DMS53 (cell line): Measurements from ENCODE around the gene ODAD4.

Experiments used
- DNase-seq: peaks from one replicate; lab custom pipeline; 2025; lab: John Stamatoyannopoulos, UW

The ODAD4 gene

DNA sequence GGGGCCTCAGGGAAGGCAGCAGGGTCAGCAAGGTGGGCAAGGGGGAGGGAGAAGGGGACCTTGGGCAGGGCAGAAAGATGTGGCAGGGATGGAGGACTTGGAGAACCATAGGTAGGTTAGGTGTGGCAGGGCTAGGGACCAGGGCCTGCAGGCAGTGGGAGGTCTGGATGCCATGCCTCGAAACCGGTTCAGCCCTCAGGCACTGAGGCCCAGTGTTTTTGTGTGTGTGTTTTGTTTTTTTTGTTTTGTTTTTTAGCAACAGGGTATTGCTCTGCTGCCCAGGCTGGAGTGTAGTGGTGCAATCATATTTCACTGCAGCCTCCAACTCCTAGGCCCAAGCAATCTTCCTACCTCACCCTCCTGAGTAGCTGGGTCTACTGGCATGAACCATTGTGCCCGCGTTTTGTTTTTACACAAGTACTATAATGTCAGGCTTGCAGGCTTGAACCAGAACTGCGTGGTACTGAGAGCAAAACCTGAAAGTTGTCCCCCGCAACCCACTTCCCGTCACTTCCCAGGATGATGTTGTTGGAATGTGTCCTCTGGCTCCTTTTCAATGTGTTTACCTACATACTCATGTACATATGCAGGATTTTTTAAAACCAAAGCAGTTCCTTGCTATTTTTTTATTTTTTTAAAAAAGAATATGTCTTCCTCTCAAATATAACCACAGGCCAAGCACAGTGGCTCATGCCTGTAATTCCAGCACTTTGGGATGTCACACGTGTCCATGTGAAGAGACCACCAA is 12.4 kb downstream of the ODAD4 start:
- no peak for DNase-seq

DNA sequence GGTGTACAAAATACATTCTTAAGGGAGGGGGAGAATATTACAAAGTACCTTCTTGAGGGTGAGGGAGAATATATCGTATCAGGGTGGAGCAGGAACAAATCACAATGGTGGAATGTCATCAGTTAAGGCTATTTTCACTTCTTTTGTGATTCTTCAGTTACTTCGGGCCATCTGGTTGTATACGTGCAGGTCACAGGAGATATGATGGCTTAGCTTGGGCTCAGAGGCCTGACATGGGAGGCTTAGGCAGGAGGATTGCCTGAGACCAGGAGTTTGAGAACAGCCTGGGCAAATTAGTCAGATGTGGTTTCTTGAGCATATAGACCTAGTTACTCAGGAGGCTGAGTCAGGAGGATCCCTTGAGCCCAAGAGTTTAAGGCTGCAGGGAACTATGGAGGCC is 13.1 kb downstream of the ODAD4 start:
- no peak for DNase-seq

GRCh38 chr17:41944943-41945342 is 14.5 kb downstream of the ODAD4 start:
- no peak for DNase-seq

DNA sequence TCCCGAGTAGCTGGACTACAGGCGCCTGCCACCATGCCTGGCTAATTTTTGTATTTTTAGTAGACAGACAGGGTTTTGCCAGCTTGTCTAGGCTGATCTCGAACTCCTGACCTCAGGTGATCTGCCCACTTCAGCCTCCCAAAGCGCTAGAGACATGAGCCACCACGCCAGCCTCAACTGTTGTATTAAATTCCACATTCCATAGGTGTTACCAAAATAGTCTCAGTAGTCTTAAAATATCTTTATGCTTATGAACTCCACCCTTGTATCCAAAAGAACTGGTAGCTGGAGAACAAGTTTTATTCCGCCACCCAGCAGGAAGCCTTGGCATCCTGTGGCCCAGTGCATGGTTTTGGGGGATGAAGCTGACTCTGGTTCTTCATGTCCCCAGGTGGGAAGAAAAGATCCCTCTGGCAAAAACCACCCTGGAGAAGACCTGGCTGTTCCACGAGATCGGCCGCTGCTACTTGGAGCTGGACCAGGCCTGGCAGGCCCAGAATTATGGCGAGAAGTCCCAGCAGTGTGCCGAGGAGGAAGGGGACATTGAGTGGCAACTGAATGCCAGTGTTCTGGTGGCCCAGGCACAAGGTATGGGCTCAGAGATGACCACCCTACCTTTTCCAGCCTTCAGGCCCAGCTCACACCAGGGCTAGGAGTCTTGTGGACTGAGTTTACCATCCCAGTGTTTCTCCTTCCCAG is 18.5 kb downstream of the ODAD4 start:
- no peak for DNase-seq

- DNase-seq = no peak
These were observed 26.1 kb downstream of the ODAD4 start for GRCh38 chr17:41956522-41956921.

GRCh38 chr17:41957031-41957868 is 26.8 kb downstream of the ODAD4 start:
- DNase-seq = no peak

GRCh38 chr17:41957869-41958439 is 27.5 kb downstream of the ODAD4 start:
- no peak for DNase-seq

DNA sequence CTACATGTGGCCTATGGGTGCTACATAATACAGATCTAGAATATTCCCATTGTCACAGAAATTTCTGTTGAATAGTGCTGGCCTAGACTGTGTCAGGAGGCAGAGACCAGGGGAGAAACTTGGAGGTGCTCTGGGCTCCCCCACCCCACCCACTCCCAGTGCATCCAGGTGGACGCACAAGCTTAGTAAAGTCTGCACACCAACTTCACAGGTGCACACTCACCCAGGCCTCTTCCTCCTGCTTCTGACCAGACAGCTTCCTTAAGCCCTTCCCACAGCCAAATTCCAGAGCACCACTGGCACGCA is 28.6 kb downstream of the ODAD4 start:
- DNase-seq = no peak

DNA sequence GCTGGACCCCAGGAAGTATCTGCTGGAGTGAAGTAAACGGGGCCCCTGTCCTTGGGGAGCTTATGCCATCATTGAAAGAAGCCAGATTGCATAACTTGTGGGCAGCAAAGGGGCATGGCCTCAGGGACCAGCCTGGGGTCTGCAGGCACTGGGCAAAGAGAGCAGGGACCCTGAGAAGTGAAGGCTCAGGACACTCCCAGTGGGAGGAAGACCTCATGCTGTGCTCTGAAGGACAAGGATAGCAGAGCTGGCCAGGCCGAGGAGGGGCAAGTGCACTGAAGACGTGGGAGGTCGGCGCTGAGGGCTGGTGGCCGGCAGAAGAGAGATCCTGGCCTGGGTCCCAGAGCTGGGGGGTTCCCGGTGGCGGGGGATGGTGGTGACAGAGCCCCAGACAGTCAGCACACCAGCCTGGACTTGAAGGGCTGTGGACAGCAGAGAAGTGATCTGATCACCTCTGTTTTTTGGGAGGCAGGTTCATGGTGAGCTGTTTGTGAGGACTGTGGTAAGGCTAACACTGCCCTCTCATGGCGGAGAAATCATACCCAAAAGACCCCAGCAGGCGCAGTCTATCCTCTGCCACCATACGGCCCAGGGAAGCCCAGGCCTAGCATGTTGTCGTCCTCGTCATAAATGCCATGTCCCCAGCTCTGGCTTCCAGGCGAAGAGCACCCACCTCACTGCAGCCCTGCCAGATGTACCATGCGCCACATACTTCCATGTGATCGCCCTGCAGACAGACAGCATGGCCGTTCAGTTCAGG is 29.1 kb downstream of the ODAD4 start:
- DNase-seq = peak; percentile 44

- DNase-seq = no peak
These were observed 31.7 kb downstream of the ODAD4 start for GRCh38 chr17:41962111-41962510.

GRCh38 chr17:41962768-41963434 is 32.5 kb downstream of the ODAD4 start:
- DNase-seq = peak; percentile 67

- peak; percentile 96 for DNase-seq
These were observed 35.5 kb downstream of the ODAD4 start for GRCh38 chr17:41965694-41966462.

GRCh38 chr17:41966463-41967140 is 36.2 kb downstream of the ODAD4 start, which contains the start of gene CNP:
Gene CNP (plus strand): TSS chr17:41966795. CDS start chr17:41966885, 90 bp downstream.
- DNase-seq = peak; percentile 94

DNA sequence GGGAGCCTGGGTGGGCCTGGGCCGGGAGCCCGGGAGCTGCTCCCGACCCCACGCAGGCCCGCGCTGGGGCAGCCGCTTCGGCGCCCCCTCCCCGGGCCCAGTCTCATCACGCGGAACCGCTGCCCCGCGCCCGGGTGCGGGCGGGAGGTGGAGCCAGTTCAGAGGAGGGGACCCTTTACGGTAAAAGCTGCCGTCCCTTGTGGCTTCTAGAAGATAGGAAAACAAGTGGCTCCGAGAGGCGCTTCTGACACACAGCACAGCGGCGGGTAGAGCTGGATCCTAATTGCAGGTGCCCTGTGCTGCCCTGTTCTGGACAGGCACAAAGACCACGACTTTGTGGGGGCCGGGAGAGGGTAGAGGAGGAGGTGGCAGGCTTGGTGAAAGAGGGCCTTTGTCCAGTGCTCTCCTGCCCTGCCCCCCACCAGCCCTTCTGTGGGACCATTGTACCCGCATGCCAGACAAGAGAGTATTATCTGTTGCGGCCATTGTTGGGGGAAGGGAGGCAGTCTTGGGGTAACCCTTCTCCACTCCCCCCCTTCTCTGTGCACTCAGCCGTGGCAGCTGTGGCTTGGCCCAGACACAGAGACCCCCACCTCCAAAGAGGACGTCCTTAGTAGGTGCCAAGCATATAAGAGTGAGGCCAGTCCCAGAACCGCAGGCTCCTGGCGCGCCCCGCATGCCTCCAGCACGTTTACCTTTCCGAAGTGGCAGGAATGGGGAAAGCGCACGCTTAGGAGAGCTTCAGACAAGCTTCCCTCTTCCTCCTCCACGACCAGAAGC is 36.9 kb downstream of the ODAD4 start:
- DNase-seq = peak; percentile 55

DNA sequence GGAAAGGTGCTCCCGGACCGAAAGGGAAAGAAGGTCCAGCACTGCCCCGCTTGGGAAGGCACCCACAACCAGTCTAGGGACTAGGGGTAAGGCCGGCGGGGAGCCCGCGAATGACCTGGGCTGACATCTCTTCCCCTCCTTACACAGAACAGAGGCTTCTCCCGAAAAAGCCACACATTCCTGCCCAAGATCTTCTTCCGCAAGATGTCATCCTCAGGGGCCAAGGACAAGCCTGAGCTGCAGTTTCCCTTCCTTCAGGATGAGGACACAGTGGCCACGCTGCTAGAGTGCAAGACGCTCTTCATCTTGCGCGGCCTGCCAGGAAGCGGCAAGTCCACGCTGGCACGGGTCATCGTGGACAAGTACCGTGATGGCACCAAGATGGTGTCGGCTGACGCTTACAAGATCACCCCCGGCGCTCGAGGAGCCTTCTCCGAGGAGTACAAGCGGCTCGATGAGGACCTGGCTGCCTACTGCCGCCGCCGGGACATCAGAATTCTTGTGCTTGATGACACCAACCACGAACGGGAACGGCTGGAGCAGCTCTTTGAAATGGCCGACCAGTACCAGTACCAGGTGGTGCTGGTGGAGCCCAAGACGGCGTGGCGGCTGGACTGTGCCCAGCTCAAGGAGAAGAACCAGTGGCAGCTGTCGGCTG is 37.6 kb downstream of the ODAD4 start:
- DNase-seq = no peak

GRCh38 chr17:41968676-41969075 is 38.3 kb downstream of the ODAD4 start:
- no peak for DNase-seq

DNA sequence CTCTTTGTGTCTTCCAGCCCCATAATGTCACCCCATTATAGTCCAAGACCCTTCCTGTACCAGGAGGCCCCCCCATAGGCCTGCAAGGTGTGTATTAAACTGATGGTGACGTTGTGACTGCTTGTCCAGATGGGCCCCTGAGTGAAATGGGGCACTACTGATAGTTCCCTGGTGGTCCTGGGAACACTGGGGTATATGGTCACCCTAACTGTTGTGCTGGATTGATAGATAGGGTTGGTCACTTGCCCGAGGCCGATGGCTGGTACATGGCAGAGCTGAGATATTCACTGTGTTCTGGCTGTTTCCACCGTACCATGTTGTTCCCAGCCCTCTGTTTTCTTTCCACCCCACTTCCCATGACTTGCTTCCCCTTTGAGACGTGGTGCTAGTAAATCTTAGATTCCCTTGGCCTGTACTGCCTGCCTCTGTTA is 40.5 kb downstream of the ODAD4 start:
- DNase-seq = no peak
